Measurements from ENCODE around the gene BANK1.

The BANK1 gene

DNA sequence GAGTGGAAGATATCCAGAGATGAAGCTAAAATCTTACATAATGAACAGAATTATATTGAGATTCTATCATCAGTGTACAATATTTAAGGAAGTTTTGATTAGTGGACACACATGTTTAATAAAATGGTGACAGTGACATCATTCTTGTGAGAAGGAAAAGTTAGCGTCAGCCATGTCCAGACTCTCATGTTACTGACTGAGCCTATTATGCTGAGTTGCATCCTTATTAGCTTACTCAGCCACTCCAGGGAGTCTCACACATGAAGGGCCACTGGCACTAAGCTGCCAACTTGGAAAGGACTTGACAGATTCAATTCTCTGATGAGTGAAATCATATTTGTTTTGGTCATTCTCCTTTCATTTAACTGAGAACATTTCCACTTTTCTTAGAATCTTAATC is 170.6 kb downstream of the BANK1 start:
- H3K27me3 ChIP-seq (ENCODE audit: insufficient read depth, low read length), result no peaks in the 10 kb centered on the region
- H3K79me2 ChIP-seq (ENCODE audit: insufficient read depth, low read length), result no peaks in the 10 kb centered on the region
- H3K36me3 ChIP-seq (ENCODE audit: insufficient read depth, low read length), result no peaks in the 10 kb centered on the region
- H3K4me2 ChIP-seq (ENCODE audit: low read length), result no peak overlapping the region
- no peak overlapping the region for H2AFZ ChIP-seq (ENCODE audit: low read length)
- H4K20me1 ChIP-seq (ENCODE audit: insufficient read depth, low read length), result no peaks in the 10 kb centered on the region
- H3K9ac ChIP-seq (ENCODE audit: low read length), result no peak overlapping the region
- H3F3A ChIP-seq (ENCODE audit: insufficient read depth, low read length), result no peaks in the 10 kb centered on the region
- TF ChIP-seq, protein P1, sequence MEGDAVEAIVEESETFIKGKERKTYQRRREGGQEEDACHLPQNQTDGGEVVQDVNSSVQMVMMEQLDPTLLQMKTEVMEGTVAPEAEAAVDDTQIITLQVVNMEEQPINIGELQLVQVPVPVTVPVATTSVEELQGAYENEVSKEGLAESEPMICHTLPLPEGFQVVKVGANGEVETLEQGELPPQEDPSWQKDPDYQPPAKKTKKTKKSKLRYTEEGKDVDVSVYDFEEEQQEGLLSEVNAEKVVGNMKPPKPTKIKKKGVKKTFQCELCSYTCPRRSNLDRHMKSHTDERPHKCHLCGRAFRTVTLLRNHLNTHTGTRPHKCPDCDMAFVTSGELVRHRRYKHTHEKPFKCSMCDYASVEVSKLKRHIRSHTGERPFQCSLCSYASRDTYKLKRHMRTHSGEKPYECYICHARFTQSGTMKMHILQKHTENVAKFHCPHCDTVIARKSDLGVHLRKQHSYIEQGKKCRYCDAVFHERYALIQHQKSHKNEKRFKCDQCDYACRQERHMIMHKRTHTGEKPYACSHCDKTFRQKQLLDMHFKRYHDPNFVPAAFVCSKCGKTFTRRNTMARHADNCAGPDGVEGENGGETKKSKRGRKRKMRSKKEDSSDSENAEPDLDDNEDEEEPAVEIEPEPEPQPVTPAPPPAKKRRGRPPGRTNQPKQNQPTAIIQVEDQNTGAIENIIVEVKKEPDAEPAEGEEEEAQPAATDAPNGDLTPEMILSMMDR (IDR thresholded peaks at IDR 0.05; ENCODE audit: low read length), result no peak
- no peak for TF ChIP-seq EZH2 (IDR thresholded peaks at IDR 0.05; ENCODE audit: borderline replicate concordance, low read length)
- no peaks in the 10 kb centered on the region for H3K9me3 ChIP-seq (ENCODE audit: low read length)
- H3K4me3 ChIP-seq (ENCODE audit: low read depth, low read length, poor library complexity, severe bottlenecking), result no peak overlapping the region
- no peak overlapping the region for H3K27ac ChIP-seq (ENCODE audit: low read depth, low read length, poor library complexity, severe bottlenecking)
- no peaks in the 10 kb centered on the region for H3K9me2 ChIP-seq (ENCODE audit: low read depth, low read length)
- H3K4me1 ChIP-seq (ENCODE audit: insufficient read depth, low read length, severe bottlenecking), result peaks cover 1% of the 10 kb centered on the region

DNA sequence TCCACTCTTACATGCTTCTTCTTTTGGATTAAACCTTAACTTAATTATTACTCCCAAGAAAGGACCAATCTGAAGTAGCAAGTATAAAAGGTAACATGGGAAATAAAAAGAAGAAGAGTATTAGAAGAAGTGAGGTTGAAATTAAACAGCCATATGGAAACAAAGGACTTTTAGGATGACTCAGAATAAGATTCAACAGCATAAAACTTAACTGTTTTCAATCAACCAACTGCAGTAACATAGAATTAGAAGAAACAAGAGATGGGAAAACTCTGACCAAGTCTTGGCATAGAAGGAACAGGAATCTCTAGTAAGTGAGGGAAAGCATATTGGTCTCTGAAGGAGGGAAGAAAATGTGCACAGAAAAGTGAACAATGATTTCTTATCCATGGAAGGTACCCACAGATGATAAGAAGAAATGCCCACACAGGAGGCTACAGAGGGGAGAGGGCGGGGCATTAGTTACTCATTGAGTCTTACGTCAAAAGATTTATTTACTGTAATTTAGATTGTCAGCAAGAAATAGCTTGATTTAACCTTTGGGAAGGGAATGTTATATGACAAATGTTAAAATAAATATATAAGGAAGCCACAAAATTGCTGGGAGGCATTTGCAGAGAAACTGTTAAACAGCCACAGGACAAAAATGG is 177.3 kb downstream of the BANK1 start:
- H3K9ac ChIP-seq (ENCODE audit: low read length), result no peak overlapping the region
- H3K9me2 ChIP-seq (ENCODE audit: low read depth, low read length), result no peaks in the 10 kb centered on the region
- H3K79me2 ChIP-seq (ENCODE audit: insufficient read depth, low read length), result no peaks in the 10 kb centered on the region
- H3K27me3 ChIP-seq (ENCODE audit: insufficient read depth, low read length), result no peaks in the 10 kb centered on the region
- H3K4me2 ChIP-seq (ENCODE audit: low read length), result no peak overlapping the region
- H3F3A ChIP-seq (ENCODE audit: insufficient read depth, low read length), result no peaks in the 10 kb centered on the region
- H3K27ac ChIP-seq (ENCODE audit: low read depth, low read length, poor library complexity, severe bottlenecking), result no peak overlapping the region
- H4K20me1 ChIP-seq (ENCODE audit: insufficient read depth, low read length), result no peaks in the 10 kb centered on the region
- H3K9me3 ChIP-seq (ENCODE audit: low read length), result no peaks in the 10 kb centered on the region
- H3K4me3 ChIP-seq (ENCODE audit: low read depth, low read length, poor library complexity, severe bottlenecking), result no peak overlapping the region
- no peaks in the 10 kb centered on the region for H3K4me1 ChIP-seq (ENCODE audit: insufficient read depth, low read length, severe bottlenecking)
- H2AFZ ChIP-seq (ENCODE audit: low read length), result no peak overlapping the region
- H3K36me3 ChIP-seq (ENCODE audit: insufficient read depth, low read length), result no peaks in the 10 kb centered on the region
- TF ChIP-seq, protein P1 (IDR thresholded peaks at IDR 0.05; ENCODE audit: low read length), result no peak

DNA sequence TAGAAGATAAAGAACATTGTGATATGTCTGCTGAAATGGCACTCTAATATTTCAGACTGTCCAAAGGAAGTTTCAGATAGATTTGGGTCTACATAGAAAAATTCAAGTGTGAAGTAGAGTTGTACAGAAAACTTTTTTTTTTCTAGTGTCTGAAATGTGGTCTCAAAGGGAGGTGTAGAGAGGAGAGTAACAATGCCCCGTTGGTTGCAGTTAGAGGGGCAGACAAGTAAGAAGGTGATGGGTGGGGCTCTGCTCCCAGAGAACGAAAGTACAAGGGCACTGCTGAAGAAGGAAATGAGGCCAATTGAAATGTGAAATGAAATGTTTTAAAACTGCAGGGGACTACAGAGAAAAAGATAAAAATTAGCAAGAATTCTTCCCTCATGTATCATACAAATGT is 177.8 kb downstream of the BANK1 start:
- H3K27me3 ChIP-seq (ENCODE audit: insufficient read depth, low read length), result no peaks in the 10 kb centered on the region
- H3K9ac ChIP-seq (ENCODE audit: low read length), result no peak overlapping the region
- H2AFZ ChIP-seq (ENCODE audit: low read length), result no peak overlapping the region
- H3F3A ChIP-seq (ENCODE audit: insufficient read depth, low read length), result no peaks in the 10 kb centered on the region
- H3K4me3 ChIP-seq (ENCODE audit: low read depth, low read length, poor library complexity, severe bottlenecking), result no peak overlapping the region
- TF ChIP-seq EZH2 (IDR thresholded peaks at IDR 0.05; ENCODE audit: borderline replicate concordance, low read length), result no peak
- TF ChIP-seq, protein P1 (IDR thresholded peaks at IDR 0.05; ENCODE audit: low read length), result no peak
- H3K4me1 ChIP-seq (ENCODE audit: insufficient read depth, low read length, severe bottlenecking), result no peaks in the 10 kb centered on the region
- H3K79me2 ChIP-seq (ENCODE audit: insufficient read depth, low read length), result no peaks in the 10 kb centered on the region
- no peak overlapping the region for H3K4me2 ChIP-seq (ENCODE audit: low read length)
- H3K9me2 ChIP-seq (ENCODE audit: low read depth, low read length), result no peaks in the 10 kb centered on the region
- H4K20me1 ChIP-seq (ENCODE audit: insufficient read depth, low read length), result no peaks in the 10 kb centered on the region
- no peak overlapping the region for H3K27ac ChIP-seq (ENCODE audit: low read depth, low read length, poor library complexity, severe bottlenecking)
- no peaks in the 10 kb centered on the region for H3K9me3 ChIP-seq (ENCODE audit: low read length)
- no peaks in the 10 kb centered on the region for H3K36me3 ChIP-seq (ENCODE audit: insufficient read depth, low read length)

Measured in OCI-LY1 (cell line).